Lung (tissue), 12 donors: ENCODE data around the gene MOB3B. TPM values are rescaled to one million over a fixed set of nuclear protein-coding genes. Genes with fewer than 3 reads are reported as not detected.
A peak's percentile ranks its signal among the peaks of the same experiment; 100 is the strongest.

Experiments
- ATAC-seq: fragments of 200-7000 bp; cut with Tn5 transposase; one replicate; pipeline ENCODE4 v1.9.1; 2020; ENCODE audit warnings: moderate number of reproducible peaks; ENCODE audit not compliant: insufficient read depth, low FRiP score
- DNase-seq, 3 donors: peaks; one replicate each; pipeline ENCODE4 v3.0.0-alpha.2; 2013 to 2017
- H3K27ac ChIP-seq, 2 donors: one replicate each; pipeline ENCODE4 v1.5.1; 2013; ENCODE audit warnings: mild to moderate bottlenecking in 2 of 2, moderate library complexity in 2 of 2, control low read depth in 1 of 2, inconsistent platforms in 1 of 2, low read depth in 1 of 2, low read length in 1 of 2
- H3K27me3 ChIP-seq, 3 donors: one replicate each; pipeline ENCODE4 v1.5.1; 2013; ENCODE audit warnings: low read length in 2 of 3; ENCODE audit not compliant: control insufficient read depth in 3 of 3, insufficient read depth in 3 of 3
- H3K36me3 ChIP-seq, 4 donors: one replicate each; pipeline ENCODE4 v1.5.1; 2013; ENCODE audit warnings: low read length in 4 of 4, mild to moderate bottlenecking in 1 of 4, moderate library complexity in 1 of 4; ENCODE audit not compliant: control insufficient read depth in 4 of 4, insufficient read depth in 4 of 4
- H3K4me1 ChIP-seq, 5 donors: one replicate each; pipeline ENCODE4 v1.5.1; 2013; ENCODE audit warnings: low read length in 5 of 5, mild to moderate bottlenecking in 2 of 5, moderate library complexity in 1 of 5; ENCODE audit not compliant: control insufficient read depth in 5 of 5, insufficient read depth in 5 of 5
- H3K4me3 ChIP-seq: one replicate; pipeline ENCODE4 v1.5.1; 2013; ENCODE audit warnings: mild to moderate bottlenecking, control low read depth, moderate library complexity
- H3K9ac ChIP-seq, 2 donors: one replicate each; pipeline ENCODE4 v1.5.1; 2013; ENCODE audit warnings: low read length in 2 of 2, control low read depth in 1 of 2; ENCODE audit not compliant: insufficient read depth in 1 of 2
- H3K9me3 ChIP-seq, 4 donors: one replicate each; pipeline ENCODE4 v1.5.1; 2013; ENCODE audit warnings: low read length in 3 of 4, mild to moderate bottlenecking in 1 of 4, moderate library complexity in 1 of 4; ENCODE audit not compliant: control insufficient read depth in 4 of 4, insufficient read depth in 3 of 4
- WGBS, 2 donors: extraction: QIAGEN DNeasy Blood & Tissue Kit; methylation state at CpG; one replicate each; pipeline ENCODE4 v1.1.7; 2013; 5-methylcytosine and 5-hydroxymethylcytosine counted together
- polyA plus RNA-seq, 2 donors: library from polyadenylated mRNA; stranded (reverse); fragments of 200-250 nt; gene quantifications; one replicate each; pipeline ENCODE4 v1.2.1, GENCODE V29; 2013
- total RNA-seq, 2 donors: library from RNA; depleted of rRNA in 1 of 2; stranded (reverse); fragments of >200 nt in 1 of 2; gene quantifications; one replicate each; pipeline ENCODE4 v1.2.1, GENCODE V29; 2014 to 2021
- TF ChIP-seq, protein P1 (sequence below): IDR thresholded peaks from 2 replicates; pipeline ENCODE4 v1.5.1; 2012; ENCODE audit warnings: mild to moderate bottlenecking; ENCODE audit errors: control extremely low read depth, extremely low read depth
- donor health status: control.
- donor health status: control.
- donor health status: Bipolar disorder and iron deficiency.
- donor health status: healthy.
- donor health status: DM: yes; HTN: yes; CAD: no.

Gene MOB3B
- total and polyA plus RNA-seq, 4 donors, result 1.6 to 12.9 (median 6.4) TPM

DNA sequence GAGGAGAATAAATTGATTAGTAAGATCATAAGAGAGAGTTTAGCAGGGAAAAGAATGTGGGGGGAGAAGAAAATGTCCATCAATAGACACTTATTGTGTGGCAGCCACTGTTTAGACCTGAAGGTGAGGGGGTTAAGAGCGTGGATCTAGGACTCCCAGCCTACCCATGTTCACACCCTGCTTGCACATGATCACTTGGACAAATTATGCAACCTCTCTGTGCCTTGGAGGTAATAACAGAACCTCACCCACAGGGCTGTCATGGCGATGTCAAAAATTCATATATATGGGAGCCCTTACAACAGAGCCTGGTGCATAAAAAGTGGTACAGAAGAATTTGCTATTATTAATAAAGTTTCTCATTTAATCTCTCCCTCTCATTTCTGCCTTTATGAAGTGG lies 146.6 kb downstream of the MOB3B start:
- TF ChIP-seq, protein P1, sequence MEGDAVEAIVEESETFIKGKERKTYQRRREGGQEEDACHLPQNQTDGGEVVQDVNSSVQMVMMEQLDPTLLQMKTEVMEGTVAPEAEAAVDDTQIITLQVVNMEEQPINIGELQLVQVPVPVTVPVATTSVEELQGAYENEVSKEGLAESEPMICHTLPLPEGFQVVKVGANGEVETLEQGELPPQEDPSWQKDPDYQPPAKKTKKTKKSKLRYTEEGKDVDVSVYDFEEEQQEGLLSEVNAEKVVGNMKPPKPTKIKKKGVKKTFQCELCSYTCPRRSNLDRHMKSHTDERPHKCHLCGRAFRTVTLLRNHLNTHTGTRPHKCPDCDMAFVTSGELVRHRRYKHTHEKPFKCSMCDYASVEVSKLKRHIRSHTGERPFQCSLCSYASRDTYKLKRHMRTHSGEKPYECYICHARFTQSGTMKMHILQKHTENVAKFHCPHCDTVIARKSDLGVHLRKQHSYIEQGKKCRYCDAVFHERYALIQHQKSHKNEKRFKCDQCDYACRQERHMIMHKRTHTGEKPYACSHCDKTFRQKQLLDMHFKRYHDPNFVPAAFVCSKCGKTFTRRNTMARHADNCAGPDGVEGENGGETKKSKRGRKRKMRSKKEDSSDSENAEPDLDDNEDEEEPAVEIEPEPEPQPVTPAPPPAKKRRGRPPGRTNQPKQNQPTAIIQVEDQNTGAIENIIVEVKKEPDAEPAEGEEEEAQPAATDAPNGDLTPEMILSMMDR, result no peak
- no peak for ATAC-seq
- H3K9ac ChIP-seq, result no peak overlapping the region

DNA sequence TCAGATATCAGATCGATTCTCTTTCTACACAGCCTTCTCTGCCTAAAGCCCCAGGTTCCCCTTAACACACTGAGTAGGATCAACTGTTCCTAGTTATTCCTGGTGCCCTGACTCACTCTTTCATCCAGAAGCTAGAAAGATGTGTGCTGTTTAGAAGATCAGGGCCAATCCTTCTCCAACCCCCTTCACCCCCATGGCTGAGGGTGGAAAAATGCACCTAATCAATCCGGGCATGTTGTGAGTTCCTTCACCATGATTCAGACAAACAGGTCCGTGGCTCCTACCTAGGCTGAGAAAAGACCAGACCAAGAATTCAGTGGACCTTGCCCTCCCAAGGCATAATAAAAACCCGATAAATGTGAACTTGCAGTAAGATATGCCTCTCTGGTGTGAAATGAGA lies 147.3 kb downstream of the MOB3B start:
- WGBS, 2 donors, result 81 to 92% methylated on average over 4 of the region's 4 CpGs
- H3K36me3 ChIP-seq, result no peaks in the 10 kb centered on the region
- no peak overlapping the region for H3K4me3 ChIP-seq
- DNase-seq, result no peak
- peaks cover 0 to 2% (median 0%) of the 10 kb centered on the region in 4 donors for H3K9me3 ChIP-seq
- ATAC-seq, result no peak
- H3K9ac ChIP-seq, result no peak overlapping the region
- H3K27me3 ChIP-seq, result no peaks in the 10 kb centered on the region
- peaks cover 0 to 18% (median 12%) of the 10 kb centered on the region in 5 donors for H3K4me1 ChIP-seq
- TF ChIP-seq, protein P1, result no peak
- H3K27ac ChIP-seq, result no peak overlapping the region

More for the DNA sequence above, 146.6 kb downstream of the MOB3B start:
- Histone ChIP-seq H3K27me3 (no peaks in the 10 kb centered on the region), H3K9me3 (peaks cover 0 to 2% (median 0%) of the 10 kb centered on the region in 4 donors), H3K36me3 (no peaks in the 10 kb centered on the region), H3K4me1 (peaks cover 0 to 22% (median 10%) of the 10 kb centered on the region in 5 donors), H3K27ac (no peak overlapping the region), H3K4me3 (no peak overlapping the region)
- no peak for DNase-seq
- WGBS, 2 donors, result 83 to 90% methylated on average over 2 of the region's 2 CpGs

DNA sequence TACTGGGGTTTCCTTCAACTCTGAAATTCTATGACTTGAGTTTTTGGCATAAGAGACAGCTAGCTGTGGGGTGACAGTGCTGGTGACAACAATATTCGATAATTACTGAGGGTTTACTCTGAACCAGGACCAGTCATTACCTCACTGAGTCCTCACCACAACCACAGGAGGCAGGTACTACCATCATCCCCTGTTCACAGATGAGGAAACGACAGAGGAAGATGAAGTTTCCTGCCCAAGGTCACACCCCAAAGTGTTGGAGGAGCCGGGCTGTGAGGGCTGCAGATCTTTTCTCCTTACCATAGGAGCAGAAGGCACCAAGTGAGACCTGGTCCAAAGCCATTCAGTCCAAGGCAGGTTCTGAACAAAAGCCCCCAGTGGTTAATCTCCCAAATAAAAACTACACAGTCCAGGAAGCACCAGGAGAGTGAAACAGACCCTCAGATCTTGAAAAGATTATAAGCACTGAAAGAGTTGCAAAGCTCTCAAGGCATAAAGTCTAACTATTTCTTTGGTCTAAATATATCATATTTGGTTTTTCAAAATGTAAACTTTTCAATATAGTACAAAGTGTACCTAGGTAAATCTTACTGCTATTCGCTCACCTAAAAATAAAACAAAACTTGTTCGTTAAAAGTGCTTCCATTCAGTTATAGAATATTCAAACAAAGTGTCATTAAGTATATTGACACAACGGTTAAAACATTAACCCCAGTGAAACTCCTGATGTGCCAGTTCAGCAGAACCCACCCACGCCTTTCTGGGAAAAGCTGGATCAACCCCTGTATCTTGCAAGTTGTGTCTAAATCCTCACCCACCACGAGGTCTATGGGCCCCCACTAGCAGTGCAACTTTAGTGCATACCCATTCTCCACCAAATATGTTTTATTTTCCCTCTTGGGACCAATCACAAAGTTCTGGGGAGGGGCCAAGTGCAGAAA lies 150.0 kb downstream of the MOB3B start:
- TF ChIP-seq, protein P1, result no peak
- DNase-seq (peak in 2 of 3 donors; percentile 41 to 77), ATAC-seq (no peak)
- Histone ChIP-seq H3K9me3 (peaks cover 0 to 1% (median 0%) of the 10 kb centered on the region in 4 donors), H3K27me3 (no peaks in the 10 kb centered on the region), H3K9ac (no peak overlapping the region), H3K27ac (no peak overlapping the region), H3K4me3 (no peak overlapping the region), H3K4me1 (peaks cover 0 to 9% (median 6%) of the 10 kb centered on the region in 5 donors), H3K36me3 (no peaks in the 10 kb centered on the region)
- WGBS, 2 donors, result 49 to 60% methylated on average over 8 of the region's 8 CpGs
